Activated T-cell treated with anti-CD3 and anti-CD28 coated beads, Interleukin-2, amount 50 U/mL, for 48 hours (primary cell): Measurements from ENCODE around the gene ATF3.

Experiments
- DNase-seq, 2 experiments: peaks; one replicate each; pipeline ENCODE4 v3.0.0-alpha.2; 2020

The ATF3 gene, protein sequence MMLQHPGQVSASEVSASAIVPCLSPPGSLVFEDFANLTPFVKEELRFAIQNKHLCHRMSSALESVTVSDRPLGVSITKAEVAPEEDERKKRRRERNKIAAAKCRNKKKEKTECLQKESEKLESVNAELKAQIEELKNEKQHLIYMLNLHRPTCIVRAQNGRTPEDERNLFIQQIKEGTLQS

DNA sequence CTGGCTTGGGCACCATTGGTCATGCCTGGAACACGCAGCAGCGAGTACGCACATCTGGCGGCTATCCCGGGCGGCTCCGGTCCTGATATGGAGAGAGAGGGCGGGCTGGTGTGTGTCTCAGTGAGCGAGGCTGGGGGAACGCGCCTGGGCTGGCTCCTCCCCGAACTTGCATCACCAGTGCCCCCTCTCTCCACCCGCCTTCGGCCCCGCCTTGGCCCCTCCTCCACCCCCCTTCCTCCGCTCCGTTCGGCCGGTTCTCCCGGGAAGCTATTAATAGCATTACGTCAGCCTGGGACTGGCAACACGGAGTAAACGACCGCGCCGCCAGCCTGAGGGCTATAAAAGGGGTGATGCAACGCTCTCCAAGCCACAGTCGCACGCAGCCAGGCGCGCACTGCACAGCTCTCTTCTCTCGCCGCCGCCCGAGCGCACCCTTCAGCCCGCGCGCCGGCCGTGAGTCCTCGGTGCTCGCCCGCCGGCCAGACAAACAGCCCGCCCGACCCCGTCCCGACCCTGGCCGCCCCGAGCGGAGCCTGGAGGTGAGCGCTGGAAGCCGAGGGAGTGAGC, at the start of gene ATF3:
Gene ATF3, plus strand, starts transcription at position 370 of the 567 bp plus-strand sequence. CDS start 6,261 bp downstream, outside the sequence.
- peak; percentile 94 to 95 for DNase-seq

DNA sequence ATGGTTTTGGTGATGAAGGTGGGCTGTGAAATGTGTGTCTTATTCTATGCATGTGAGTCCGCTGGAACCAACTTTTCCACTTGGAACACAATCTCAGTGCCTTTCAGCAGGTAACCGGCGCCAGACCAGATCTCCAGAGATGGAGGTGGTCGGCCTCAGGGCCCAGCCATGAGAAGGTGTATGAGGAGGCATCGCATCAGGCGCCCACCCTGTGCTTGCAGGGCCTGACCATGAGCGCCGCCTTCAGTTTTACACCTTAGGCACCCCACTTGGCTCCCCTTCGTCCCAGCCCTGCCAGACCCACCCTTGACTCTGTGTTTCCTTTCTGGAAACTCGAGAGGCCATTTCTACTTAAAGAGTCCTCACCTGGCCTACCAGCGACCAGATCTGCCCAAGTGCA, 48.6 kb upstream of the ATF3 start:
- DNase-seq: no peak

DNA sequence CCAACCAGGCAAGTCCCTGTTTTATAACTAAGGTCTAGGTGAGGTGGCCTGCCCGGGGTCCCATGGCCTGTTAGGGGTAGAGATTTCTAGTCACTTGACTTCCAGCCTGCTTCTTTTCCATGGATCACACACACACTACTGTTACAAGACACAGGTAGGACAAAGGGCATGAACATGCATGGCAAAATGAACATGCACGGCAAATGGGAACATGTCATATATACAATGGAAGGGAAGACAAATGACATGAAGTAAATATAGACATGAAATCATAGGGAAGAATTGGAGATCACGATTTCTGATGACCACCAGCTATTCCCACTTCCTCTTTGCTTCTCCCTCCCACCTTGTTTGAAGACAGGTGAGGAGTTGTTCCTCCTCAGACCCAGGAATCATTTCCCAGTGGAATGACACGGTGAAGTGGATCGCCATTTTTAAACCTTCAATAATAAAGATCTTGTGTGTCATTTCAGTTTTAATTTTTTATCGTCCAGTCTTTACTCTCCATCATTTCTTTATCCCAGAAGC, 47.6 kb upstream of the ATF3 start:
- no peak for DNase-seq

DNA sequence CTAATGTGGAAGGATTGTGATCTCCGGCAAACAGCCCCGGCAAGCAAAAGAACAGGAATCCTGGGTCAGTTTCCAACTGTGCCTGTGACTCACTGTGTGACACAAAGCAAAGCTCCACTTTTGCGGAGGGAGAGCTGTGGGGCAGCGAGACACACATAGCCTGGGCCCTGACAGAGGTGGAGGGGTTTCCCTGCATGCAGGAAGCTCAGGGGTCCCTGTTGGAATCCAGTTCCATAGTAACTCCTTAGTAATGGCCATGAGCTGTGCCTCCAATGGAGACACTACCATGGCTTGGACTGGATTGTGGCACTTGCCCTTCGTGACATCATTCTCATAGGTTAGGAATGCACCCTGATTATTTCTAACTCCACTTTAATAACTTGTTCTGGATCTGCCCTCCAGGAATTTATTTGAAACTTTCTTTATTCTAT, 47.0 kb upstream of the ATF3 start:
- DNase-seq: no peak

DNA sequence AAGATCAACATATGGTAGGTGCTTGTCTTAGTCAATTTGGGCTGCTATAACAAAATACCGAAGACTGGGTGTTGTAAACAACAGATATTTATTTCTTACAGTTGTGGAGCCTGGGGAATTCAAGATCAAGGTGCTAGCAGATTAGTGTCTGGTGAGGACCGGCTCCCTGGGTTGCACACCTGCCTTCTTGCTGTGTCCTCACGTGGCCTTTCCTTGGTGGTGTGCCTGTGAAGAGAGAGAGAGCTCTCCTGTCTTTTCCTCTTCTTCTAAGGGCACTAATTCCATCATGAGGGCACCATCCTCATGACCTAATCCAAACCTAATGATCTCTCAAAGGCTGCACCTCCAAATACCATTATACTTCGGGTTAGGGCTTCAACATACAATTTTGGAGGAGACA, 45.8 kb upstream of the ATF3 start:
- DNase-seq: no peak

DNA sequence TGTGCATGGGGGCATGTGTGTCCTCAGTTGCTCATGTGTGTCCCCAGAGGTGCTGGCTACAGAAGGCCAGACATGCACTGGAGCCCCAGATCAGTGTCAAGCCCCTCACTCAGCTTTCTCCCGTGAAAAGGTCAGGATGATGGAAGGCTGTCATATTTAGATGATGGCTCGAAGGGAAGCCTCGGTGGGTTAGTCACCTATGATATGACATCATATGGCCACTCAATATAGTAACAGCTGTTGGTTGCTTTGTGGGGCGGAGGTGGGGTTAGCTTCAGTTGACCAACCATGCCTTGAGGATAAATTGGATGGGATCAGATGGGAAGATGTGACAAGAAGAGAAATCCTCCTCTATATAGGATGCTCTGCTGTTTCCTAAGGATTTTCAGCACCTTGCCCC, 43.5 kb upstream of the ATF3 start:
- no peak for DNase-seq

DNA sequence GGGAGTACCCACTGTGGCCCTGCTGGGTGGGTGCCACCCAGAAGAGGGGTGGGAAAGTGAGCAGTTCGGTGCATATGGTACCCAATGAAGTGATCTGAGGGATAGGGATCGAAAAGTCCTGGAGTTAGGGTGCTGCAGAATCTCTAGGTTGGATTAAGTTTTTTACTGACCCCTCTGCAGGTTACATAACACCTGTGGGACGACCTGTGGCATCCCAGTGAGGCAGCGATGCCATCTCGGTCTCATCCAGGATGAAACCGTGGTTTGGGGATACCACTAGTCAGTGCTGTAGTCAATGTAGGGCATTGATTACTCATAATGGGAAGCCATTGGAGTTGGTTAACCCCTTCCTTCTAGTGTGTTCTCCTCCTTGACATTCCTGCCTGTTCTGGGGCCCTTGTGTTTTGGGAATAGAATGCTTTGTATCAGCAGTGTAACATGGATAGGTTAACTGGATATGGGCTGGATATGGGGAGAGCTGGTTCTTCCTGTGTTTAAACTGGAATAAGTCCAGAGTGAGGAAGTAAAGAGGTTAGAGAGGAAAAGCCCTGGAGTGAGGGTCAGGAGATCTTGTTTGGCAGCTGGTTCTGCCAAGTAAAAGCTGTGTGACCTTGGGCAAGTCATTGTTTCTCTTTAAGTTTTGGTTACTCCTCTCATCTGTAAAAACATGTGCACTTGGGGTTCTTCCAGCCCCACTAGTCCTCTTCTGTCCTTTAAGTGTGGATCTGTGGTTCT, 42.8 kb upstream of the ATF3 start:
- DNase-seq: no peak

DNA sequence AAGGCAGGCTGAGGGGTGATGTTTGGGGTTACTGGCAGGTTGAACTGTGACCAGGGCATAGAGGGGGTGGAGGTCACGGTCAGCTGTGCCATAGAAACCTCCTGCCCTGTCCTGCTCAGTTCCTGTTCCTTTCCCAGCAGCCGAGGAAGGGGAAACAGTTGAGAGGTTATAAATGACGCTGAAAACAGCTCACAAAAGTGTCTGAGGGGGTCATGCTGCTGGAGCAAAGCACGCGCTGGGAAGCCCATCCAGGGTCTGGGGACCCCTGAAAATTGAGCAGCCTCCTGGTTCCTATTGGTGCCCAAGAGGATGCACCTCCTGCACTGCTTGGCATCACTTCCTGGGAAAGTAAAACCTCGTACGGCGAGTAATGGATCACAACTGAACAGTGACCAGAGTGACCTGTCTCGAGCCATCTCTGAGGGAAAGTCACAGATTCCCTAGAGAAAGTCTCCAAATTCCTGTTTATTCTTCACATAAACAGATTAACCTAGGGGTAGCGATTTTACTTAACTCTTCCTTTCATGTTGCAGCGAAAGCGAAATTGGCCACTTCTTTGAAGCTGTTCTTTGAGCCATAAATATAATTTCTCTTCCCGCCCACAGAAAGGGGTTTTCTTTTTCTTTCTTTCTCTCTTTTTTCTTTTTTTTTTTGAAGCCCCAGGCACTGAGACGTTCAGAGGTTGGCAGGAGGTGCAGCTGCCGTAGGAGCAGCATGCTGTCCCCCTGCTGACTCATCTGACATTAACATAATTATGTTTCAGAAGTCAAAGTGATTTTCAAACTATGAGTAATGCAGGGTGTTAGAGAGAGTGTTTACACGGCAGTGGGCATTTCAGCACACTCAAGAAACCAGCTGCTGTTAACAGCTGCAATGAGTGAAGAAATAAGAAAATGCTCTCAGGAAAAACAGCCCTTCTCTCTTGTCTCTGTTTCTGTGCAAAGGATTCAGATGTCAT, 41.8 kb upstream of the ATF3 start:
- peak; percentile 48 to 68 for DNase-seq

DNA sequence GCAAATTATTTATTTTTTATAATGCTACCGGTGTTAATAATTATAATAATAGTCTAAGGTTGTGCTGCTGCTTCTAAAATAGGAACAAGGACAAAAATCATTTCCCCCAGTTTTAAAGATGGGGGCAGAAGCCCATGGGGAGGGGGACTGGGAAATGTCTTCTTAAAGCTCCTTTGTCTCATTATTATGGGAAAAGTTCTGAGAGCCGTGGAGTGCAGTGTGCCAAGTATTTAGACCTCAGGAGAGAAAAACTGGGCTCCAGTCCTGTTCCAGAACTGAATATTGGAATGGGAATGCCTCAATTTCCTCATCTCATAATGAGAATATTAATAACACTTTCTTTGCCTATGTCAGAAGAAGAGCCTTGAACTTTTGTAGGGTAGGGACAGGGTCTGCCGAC, 40.9 kb upstream of the ATF3 start:
- no peak for DNase-seq

DNA sequence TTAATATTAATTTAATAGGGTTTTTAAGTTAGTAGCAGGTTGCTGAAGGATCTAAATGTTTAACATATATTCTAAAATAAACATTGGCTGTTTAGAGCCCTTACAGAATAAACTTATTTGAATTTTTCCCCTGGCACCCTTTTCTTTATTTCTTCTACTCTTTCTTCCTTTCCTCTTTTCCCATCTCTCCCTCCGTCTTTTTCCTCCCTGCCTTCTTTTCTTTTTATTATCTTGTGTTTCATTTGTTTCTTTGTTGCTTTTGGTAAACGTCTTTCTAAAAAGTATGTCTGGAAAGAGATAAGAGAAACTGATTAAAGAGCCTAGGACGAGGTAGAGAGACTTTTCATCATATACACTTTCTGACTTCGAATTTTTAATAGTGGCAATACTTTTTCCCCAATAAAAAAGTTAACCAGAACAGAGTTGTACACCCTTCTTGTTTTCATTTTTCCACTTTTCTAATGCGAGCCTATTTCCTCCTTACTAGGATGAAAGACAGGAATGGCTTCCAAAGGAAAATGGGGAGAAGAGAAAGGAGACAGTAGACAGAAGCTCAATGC, 39.5 kb upstream of the ATF3 start:
- no peak for DNase-seq

DNA sequence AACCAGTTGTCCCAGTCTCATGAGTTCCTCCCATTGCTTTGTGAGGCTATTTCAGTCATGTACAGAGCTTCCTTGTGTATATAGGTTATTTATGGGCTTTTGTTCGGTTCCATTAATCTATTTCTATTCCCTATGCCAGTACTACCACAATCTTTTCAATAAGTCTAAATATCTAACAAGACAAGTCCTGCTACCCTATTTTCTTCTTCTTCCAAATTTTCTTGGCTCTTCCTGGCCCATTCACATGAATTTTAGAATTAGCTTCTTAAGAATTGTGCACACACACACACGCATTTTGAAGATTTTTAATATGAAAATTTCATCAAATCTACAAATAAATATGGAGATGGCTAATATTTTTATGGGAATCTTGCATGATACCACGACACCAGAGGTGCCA, 33.8 kb upstream of the ATF3 start:
- no peak for DNase-seq

DNA sequence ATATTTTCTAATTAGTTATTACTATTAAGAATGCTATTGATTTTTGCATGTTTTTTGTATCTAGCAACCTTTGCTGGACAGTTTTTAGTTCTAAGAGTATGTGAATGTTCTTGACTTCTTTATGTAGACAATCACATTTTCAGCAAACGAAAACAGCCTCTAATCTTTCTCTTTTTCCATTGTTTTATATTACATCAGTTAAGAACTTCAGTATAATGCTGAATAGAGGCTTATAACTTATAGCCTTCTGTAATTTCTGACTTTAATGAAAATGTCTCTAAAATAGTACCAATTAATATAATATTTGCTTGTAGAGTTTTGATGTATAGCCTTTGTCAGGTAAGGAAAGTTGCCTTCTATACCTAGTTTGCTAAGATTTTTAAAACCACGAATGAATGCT, 33.2 kb upstream of the ATF3 start:
- no peak for DNase-seq

DNA sequence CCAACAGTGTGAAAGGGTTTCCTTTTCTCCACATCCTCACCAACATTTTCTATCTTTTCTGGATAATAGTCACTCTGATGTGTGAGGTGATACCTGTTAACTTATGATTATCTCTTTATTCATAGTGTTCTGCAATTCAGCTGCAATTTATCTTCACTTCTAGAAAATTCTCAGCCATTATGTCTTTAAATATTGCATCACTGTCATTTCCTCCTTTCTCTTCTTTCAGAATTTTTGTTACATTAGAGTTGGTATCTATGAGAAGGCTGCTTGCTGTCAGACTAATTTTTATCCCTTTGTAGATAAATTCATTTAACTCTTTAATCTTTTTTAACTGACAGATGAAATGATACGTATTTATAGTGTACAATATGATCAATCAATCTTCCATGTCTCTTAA, 30.5 kb upstream of the ATF3 start:
- DNase-seq: no peak

DNA sequence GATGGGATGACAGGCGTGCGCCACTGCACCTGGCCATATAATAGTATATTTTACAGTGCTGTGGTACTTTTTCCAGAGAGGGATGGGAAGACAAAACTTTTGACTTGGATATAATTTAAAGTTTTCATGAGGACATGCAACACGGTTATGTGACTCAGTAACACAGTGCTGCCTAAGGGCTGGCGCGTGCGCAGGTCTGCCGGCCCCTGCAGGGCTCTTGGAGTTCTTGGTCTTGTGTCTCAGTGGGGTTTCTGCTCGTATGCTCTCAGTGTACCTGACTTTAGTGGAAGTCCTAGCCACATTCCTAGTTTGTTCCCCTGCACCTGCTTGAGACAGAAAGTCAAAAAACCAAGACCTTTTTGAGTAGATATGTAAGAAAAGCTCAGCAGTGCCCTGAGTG, 27.5 kb upstream of the ATF3 start:
- DNase-seq: no peak

DNA sequence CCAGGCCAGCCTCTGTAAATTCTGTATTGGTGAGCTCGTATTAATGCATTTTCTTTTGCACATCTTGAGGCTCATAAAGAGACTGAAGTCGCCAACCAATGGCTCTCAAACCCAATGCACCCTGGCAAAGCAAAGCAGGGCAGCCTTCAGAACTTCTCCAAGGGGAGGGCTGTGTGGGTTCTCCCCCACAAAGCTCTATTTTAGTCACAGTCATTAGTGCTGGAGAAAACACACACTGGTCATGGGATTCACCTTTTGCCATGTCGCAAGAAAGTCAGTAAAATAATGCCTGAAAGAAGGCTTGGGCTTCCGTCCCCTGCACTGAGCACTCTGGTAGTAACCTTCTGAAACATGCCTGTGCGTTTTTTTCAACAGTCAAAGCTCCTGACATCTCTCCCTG, 26.3 kb upstream of the ATF3 start:
- DNase-seq: no peak

DNA sequence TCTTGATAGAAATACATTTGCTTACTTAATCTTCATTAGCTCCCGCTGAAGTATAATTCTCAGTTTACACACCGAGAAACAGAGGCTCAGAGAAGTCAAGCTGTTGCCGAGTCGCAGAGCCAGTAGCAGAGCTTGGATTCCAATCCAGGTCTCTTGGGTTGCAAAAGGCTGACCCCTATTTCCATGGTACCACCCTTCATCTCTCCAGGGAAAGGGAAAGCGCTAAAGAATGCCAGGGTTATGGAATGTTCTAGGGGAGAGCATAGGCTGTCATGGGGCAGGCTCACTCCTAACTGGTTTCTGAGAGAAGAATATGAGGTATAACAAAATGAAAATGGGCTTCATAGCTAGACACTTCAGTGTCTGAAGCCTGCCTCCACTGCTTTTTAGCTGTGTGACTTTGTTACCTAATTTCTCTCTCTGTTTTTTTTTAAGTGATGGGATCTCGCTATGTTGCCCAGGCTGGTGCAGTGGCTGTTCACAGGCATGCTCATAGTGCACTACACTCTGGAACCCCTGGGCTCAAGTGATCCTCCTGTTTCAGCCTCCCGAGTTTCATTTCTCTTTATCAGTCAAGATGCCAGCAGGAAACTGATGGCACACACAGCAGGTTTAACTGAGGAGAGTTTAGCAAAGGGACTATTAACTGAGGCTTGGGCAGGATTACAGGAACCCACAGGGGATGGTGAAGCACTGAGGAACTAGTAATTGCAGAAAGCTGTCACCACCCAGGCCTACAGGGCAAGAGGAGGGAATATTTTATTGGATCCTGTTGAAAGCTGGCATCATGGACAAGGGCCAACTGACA, 25.5 kb upstream of the ATF3 start:
- no peak for DNase-seq

DNA sequence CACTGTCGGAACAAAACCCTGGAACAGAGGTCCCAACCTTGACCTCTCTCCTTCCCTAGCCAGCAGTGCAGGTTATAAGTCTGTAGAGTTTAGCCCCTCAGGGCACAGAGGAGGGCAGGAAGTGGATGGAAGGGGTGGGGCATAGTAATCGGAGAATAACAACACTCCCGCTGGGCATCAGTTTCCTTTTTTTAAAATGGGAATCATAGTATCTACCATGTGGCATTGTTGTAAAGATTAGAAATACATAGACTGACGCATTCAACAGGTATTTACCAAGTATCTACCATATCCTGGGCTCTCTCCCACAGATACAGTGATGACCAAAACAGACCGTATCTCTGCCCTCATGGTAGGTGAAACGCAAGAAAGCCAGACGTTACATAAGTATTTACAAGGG, 24.9 kb upstream of the ATF3 start:
- no peak for DNase-seq

DNA sequence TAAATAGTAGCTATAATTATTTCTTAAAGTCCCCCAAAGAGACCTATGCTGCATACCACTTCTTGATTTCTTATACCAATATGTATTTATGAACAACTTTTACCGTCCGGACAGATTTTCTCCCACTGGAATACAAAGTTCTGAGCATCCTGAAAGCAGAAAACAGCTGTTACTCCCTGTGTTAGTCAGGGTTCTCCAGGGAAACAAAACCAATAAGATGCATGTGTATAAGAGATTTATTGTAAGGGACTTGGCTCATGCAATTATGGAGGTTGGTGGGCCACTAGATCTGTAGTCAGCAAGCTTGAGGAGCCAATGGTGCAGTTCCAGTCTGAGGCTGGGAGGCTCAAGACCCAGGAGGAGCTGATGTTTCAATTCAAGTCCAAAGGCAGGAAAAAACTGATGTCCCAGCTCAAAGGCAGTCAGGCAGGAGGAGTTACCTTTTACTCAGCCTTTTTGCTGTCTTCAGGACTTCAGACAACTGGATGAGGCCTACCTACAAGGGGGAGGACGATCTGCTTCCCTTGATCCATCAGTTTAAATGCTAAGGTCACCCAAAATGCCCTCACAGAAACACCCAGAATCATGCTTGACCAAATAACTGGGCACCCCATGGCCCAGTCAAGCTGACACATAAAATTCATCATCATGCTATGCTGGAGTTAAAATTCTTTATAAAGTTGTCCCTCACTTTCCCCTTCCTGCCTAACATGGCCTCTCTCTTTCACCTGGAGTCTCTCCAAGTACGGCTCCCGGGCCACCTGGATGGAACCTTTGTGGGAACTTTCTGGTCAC, 24.3 kb upstream of the ATF3 start:
- DNase-seq: no peak

DNA sequence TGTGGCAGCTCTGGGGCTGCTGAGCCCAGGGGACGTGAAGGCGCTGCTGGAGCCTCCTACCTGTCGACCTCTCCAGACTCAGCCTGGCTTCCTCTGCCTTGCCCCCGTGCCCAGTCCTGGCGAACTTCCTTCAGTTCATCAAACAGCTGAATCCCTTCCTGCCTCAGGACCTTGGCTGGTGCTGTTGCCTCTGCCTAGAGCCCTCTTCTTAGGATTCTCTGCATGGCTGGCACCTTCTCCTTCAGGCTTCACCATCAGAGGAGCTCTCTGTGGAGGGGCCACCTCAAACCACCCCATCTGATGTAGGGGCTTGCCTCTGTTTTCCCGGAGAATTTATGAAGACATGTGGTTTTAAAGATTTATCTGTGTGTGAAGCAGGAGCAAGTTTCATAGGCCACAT, 23.4 kb upstream of the ATF3 start:
- DNase-seq: no peak

DNA sequence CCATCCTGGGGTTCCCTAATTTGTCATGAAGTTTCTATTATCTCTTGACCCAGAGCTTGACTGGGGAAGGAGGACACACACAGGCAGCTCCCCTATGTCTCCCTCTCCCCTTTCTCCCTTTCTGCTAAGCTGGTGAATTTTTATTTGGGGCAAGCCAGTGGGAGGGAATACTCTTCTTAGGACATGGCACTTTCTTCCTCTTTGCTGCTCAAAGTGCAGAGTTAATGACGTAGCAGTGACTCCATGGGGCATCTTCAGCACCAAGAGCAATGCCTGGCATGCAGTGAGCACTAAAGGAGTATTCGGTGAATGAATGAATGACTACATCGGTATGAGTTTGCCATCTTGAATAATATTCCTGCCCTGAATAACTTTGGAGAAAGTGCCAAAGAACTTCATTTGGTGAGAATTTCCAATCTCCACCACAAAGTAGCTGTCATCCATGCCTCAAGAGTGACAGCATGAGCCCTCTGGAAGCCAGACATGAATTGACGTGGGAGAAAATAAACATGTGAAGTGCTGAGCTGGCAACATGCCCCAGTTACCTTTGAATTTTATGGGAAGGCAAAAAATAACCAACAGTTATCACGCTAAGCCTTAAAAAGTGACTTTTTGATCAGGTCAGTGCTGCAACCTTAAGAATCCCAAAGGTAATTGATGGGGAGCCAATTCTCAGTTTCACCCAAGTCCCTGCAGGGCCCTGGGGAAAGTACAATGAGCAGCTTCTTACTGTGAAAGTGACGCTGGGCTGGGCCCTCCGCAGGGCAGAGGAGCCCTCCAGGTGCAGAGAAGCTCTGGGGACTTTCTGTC, 22.1 kb upstream of the ATF3 start:
- DNase-seq: no peak
